Suprapubic skin (tissue), 4 donors: ENCODE data around the gene ST6GALNAC4. TPM values are rescaled to one million over a fixed set of nuclear protein-coding genes. Genes with fewer than 3 reads are reported as not detected.

Source experiments
- DNase-seq, 2 donors: peaks; one replicate each; pipeline ENCODE4 v3.0.0-alpha.2; 2019; ENCODE audit warnings: low spot score in 2 of 2
- H3K27ac ChIP-seq: fragments of 200-600 bp; sonication (generic); one replicate; pipeline ENCODE4 v1.5.1; 2019
- H3K27me3 ChIP-seq: fragments of 200-600 bp; sonication (generic); one replicate; pipeline ENCODE4 v1.5.1; 2019
- H3K36me3 ChIP-seq: fragments of 200-600 bp; sonication (generic); one replicate; pipeline ENCODE4 v1.5.1; 2019
- H3K4me1 ChIP-seq: fragments of 200-600 bp; sonication (generic); one replicate; pipeline ENCODE4 v1.5.1; 2019
- H3K4me3 ChIP-seq: fragments of 200-600 bp; sonication (generic); one replicate; pipeline ENCODE4 v1.5.1; 2019; ENCODE audit warnings: mild to moderate bottlenecking
- H3K9me3 ChIP-seq: fragments of 200-600 bp; sonication (generic); one replicate; pipeline ENCODE4 v1.5.1; 2019
- CTCF ChIP-seq, 2 donors: fragments of 200-600 bp in 1 of 2; fragments of 450-650 bp in 1 of 2; sonication (generic) in 1 of 2; IDR thresholded peaks; one replicate each; pipeline ENCODE4 v1.5.1; 2016 to 2019; ENCODE audit warnings: antibody characterized with exemption in 2 of 2, mild to moderate bottlenecking in 1 of 2, moderate library complexity in 1 of 2
- EP300 ChIP-seq: sonication (generic); formaldehyde crosslinking; IDR thresholded peaks from one replicate; pipeline ENCODE4 v1.6.1; 2017; ENCODE audit warnings: antibody characterized with exemption
- POLR2A ChIP-seq, 2 donors: fragments of 450-650 bp; IDR thresholded peaks; one replicate each; pipeline ENCODE4 v1.6.1; 2017; ENCODE audit warnings: antibody characterized with exemption in 2 of 2, mild to moderate bottlenecking in 2 of 2, moderate library complexity in 2 of 2
- POLR2AphosphoS5 ChIP-seq, 3 donors: sonication (generic); formaldehyde crosslinking; IDR thresholded peaks; one replicate each; pipeline ENCODE4 v1.6.1; 2017; ENCODE audit warnings: antibody characterized with exemption in 3 of 3
- WGBS: methylation state at CpG from one replicate; pipeline ENCODE4 v1.1.5; 2018; 5-methylcytosine and 5-hydroxymethylcytosine counted together
- total RNA-seq, 4 donors: library from RNA; depleted of rRNA; stranded (reverse); fragments of >200 nt; gene quantifications; one replicate each; pipeline ENCODE4 v1.1.0, GENCODE V29; 2016

Gene ST6GALNAC4
- total RNA-seq, 4 donors from 2014 or later: 14.6 to 25.2 (median 20.2) TPM

- DNase-seq: peak in 1 of 2 donors; percentile 65
- no peak for TF ChIP-seq POLR2A (IDR thresholded peaks at IDR 0.05)
- TF ChIP-seq POLR2AphosphoS5 (IDR thresholded peaks at IDR 0.05): no peak
- no peak for TF ChIP-seq CTCF (IDR thresholded peaks at IDR 0.05)
- TF ChIP-seq EP300: no peak
- Histone ChIP-seq H3K4me3 (no peak overlapping the region), H3K36me3 (peaks cover 11% of the 10 kb centered on the region), H3K27ac (no peak overlapping the region), H3K9me3 (no peaks in the 10 kb centered on the region), H3K27me3 (no peaks in the 10 kb centered on the region), H3K4me1 (peaks cover 53% of the 10 kb centered on the region)
- 70% methylated on average over 10 of the region's 10 CpGs for WGBS
Measured at GRCh38 chr9:127875306-127875966, 41.4 kb downstream of the ST6GALNAC4 start.

- WGBS: 52% methylated on average over 8 of the region's 19 CpGs
- DNase-seq: peak in 1 of 2 donors; percentile 66
Measured at GRCh38 chr9:127874301-127875221, 42.3 kb downstream of the ST6GALNAC4 start.

GRCh38 chr9:127873886-127874285 lies 43.0 kb downstream of the ST6GALNAC4 start:
- peak in 1 of 2 donors; percentile 83 for DNase-seq
- Histone ChIP-seq H3K36me3 (peaks cover 11% of the 10 kb centered on the region), H3K9me3 (no peaks in the 10 kb centered on the region), H3K4me1 (peaks cover 53% of the 10 kb centered on the region), H3K4me3 (peak overlapping the region; percentile 4), H3K27me3 (no peaks in the 10 kb centered on the region), H3K27ac (peak overlapping the region; percentile 17)
- 39% methylated on average over 2 of the region's 10 CpGs for WGBS
- TF ChIP-seq POLR2A (IDR thresholded peaks at IDR 0.05) (no peak), EP300 (no peak), CTCF (IDR thresholded peaks at IDR 0.05) (no peak), POLR2AphosphoS5 (IDR thresholded peaks at IDR 0.05) (no peak)

More at GRCh38 chr9:127874301-127875221, 42.3 kb downstream of the ST6GALNAC4 start:
- Histone ChIP-seq H3K9me3 (no peaks in the 10 kb centered on the region), H3K4me3 (peak overlapping the region; percentile 4), H3K27me3 (no peaks in the 10 kb centered on the region), H3K27ac (peak overlapping the region; percentile 17), H3K4me1 (peaks cover 53% of the 10 kb centered on the region), H3K36me3 (peaks cover 11% of the 10 kb centered on the region)
- TF ChIP-seq POLR2AphosphoS5 (IDR thresholded peaks at IDR 0.05) (no peak), EP300 (no peak), POLR2A (IDR thresholded peaks at IDR 0.05) (no peak), CTCF (IDR thresholded peaks at IDR 0.05) (no peak)

- Histone ChIP-seq H3K9me3 (no peaks in the 10 kb centered on the region), H3K27ac (no peak overlapping the region), H3K4me3 (no peak overlapping the region), H3K4me1 (peaks cover 48% of the 10 kb centered on the region), H3K36me3 (peaks cover 15% of the 10 kb centered on the region), H3K27me3 (no peaks in the 10 kb centered on the region)
- 68% methylated on average over 10 of the region's 19 CpGs for WGBS
- TF ChIP-seq POLR2AphosphoS5 (IDR thresholded peaks at IDR 0.05): no peak
- TF ChIP-seq EP300: no peak
- TF ChIP-seq POLR2A (IDR thresholded peaks at IDR 0.05): no peak
- no peak for TF ChIP-seq CTCF (IDR thresholded peaks at IDR 0.05)
- peak in 1 of 2 donors; percentile 63 for DNase-seq
Measured at GRCh38 chr9:127873223-127873691, 43.6 kb downstream of the ST6GALNAC4 start.
